Activated naive CD4-positive, alpha-beta T cell treated with anti-CD3 and anti-CD28 coated beads for 36 hours (primary cell): Measurements from ENCODE around the gene HTR2C. TPM values are rescaled to one million over a fixed set of nuclear protein-coding genes. Genes with fewer than 3 reads are reported as not detected.
A peak's percentile ranks its signal among the peaks of the same experiment; 100 is the strongest.
"Not testable (repeated sequence)": the region's sequence is repeated elsewhere in the genome, so short reads cannot be mapped to it uniquely, and the experiment has no call there.

Experiments
- CTCF ChIA-PET: fragments of 350-600 bp; sonication (Branson Sonifier 250); formaldehyde crosslinking; loops from one replicate; lab custom pipeline; 2021; ENCODE audit warnings: antibody characterized with exemption; lab: Charles Lee
- DNase-seq: peaks from one replicate; pipeline ENCODE4 v3.0.0-alpha.2; 2020
- H3K27ac Mint-ChIP-seq: one replicate; pipeline ENCODE4 v1.8.0; 2021; ENCODE audit warnings: mild to moderate bottlenecking, mixed read lengths
- H3K27me3 Mint-ChIP-seq: one replicate; pipeline ENCODE4 v1.8.0; 2021; ENCODE audit warnings: low read depth, mixed read lengths
- H3K36me3 Mint-ChIP-seq: one replicate; pipeline ENCODE4 v1.8.0; 2021; ENCODE audit warnings: low read depth, mixed read lengths
- H3K4me1 Mint-ChIP-seq: one replicate; pipeline ENCODE4 v1.8.0; 2021; ENCODE audit warnings: low read depth, mixed read lengths
- H3K4me3 Mint-ChIP-seq: one replicate; pipeline ENCODE4 v1.8.0; 2021; ENCODE audit warnings: mild to moderate bottlenecking, moderate library complexity, mixed read lengths
- H3K9me3 Mint-ChIP-seq: one replicate; pipeline ENCODE4 v1.8.0; 2021; ENCODE audit warnings: mixed read lengths
- intact Hi-C: fragments of 100-400 bp; cut with micrococcal nuclease; formaldehyde crosslinking; loops from one replicate; pipeline ENCODE4 v1.15.1; 2023
- total RNA-seq, 2 experiments: library from RNA; stranded (reverse); gene quantifications; one replicate each; pipeline ENCODE4 v1.2.3, GENCODE V29; 2021

HTR2C gene
- total RNA-seq, 2 experiments from 2014 or later, result not detected

- H3K27ac Mint-ChIP-seq, result no peak overlapping the region
- no peak overlapping the region for H3K4me3 Mint-ChIP-seq
- CTCF ChIA-PET, result interaction anchor here (1.4 kb wide), 1 partner anchor 10 kb away, joined by 3 read pairs; no protein-coding TSS in a partner anchor
- peak; percentile 16 for DNase-seq
- H3K27me3 Mint-ChIP-seq, result no peaks in the 10 kb centered on the region
- no peaks in the 10 kb centered on the region for H3K4me1 Mint-ChIP-seq
- H3K9me3 Mint-ChIP-seq, result no peaks in the 10 kb centered on the region
- intact Hi-C loops, result loop anchor here (2.0 kb wide), 2 partner anchors 536 to 1032 kb away; no protein-coding TSS in a partner anchor
- H3K36me3 Mint-ChIP-seq, result no peaks in the 10 kb centered on the region
These were observed 27.2 kb downstream of the HTR2C start for GRCh38 chrX:114611018-114611619.

GRCh38 chrX:114615765-114616164 is 31.9 kb downstream of the HTR2C start:
- intact Hi-C loops, result no loop called here
- Mint-ChIP-seq H3K27me3 (no peaks in the 10 kb centered on the region), H3K36me3 (no peaks in the 10 kb centered on the region), H3K4me3 (no peak overlapping the region), H3K4me1 (no peaks in the 10 kb centered on the region), H3K9me3 (no peaks in the 10 kb centered on the region), H3K27ac (no peak overlapping the region)
- CTCF ChIA-PET, result no interaction called here
- DNase-seq, result no peak

GRCh38 chrX:114619874-114620273 is 36.0 kb downstream of the HTR2C start:
- H3K27me3 Mint-ChIP-seq, result no peaks in the 10 kb centered on the region
- H3K36me3 Mint-ChIP-seq, result no peaks in the 10 kb centered on the region
- CTCF ChIA-PET, result no interaction called here
- no peak overlapping the region for H3K27ac Mint-ChIP-seq
- no peak overlapping the region for H3K4me3 Mint-ChIP-seq
- no peaks in the 10 kb centered on the region for H3K4me1 Mint-ChIP-seq
- DNase-seq, result no peak
- intact Hi-C loops, result no loop called here
- peaks cover 3% of the 10 kb centered on the region for H3K9me3 Mint-ChIP-seq

GRCh38 chrX:114626323-114626722 is 42.4 kb downstream of the HTR2C start:
- no peak overlapping the region for H3K27ac Mint-ChIP-seq
- intact Hi-C loops, result no loop called here
- no peak for DNase-seq
- peaks cover 3% of the 10 kb centered on the region for H3K9me3 Mint-ChIP-seq
- no peaks in the 10 kb centered on the region for H3K36me3 Mint-ChIP-seq
- CTCF ChIA-PET, result no interaction called here
- no peaks in the 10 kb centered on the region for H3K27me3 Mint-ChIP-seq
- no peaks in the 10 kb centered on the region for H3K4me1 Mint-ChIP-seq
- H3K4me3 Mint-ChIP-seq, result no peak overlapping the region

GRCh38 chrX:114635986-114636385 is 52.1 kb downstream of the HTR2C start:
- Mint-ChIP-seq H3K27ac (no peak overlapping the region), H3K36me3 (no peaks in the 10 kb centered on the region), H3K9me3 (peaks cover 1% of the 10 kb centered on the region), H3K27me3 (no peaks in the 10 kb centered on the region), H3K4me3 (no peak overlapping the region), H3K4me1 (no peaks in the 10 kb centered on the region)
- intact Hi-C loops, result no loop called here
- CTCF ChIA-PET, result no interaction called here
- no peak for DNase-seq

- no peaks in the 10 kb centered on the region for H3K4me1 Mint-ChIP-seq
- intact Hi-C loops, result no loop called here
These were observed 66.5 kb downstream of the HTR2C start for GRCh38 chrX:114650351-114650750.

GRCh38 chrX:114675365-114675764 is 91.5 kb downstream of the HTR2C start:
- Mint-ChIP-seq H3K4me3 (no peak overlapping the region), H3K4me1 (no peaks in the 10 kb centered on the region), H3K27me3 (no peaks in the 10 kb centered on the region), H3K9me3 (no peaks in the 10 kb centered on the region), H3K27ac (no peak overlapping the region), H3K36me3 (no peaks in the 10 kb centered on the region)
- DNase-seq, result no peak
- CTCF ChIA-PET, result no interaction called here
- intact Hi-C loops, result no loop called here

More at GRCh38 chrX:114650351-114650750, 66.5 kb downstream of the HTR2C start:
- Mint-ChIP-seq H3K36me3 (no peaks in the 10 kb centered on the region), H3K4me3 (no peak overlapping the region), H3K9me3 (peaks cover 2% of the 10 kb centered on the region), H3K27ac (no peak overlapping the region), H3K27me3 (no peaks in the 10 kb centered on the region)
- DNase-seq, result no peak
- CTCF ChIA-PET, result no interaction called here

- DNase-seq, H3K4me1 Mint-ChIP-seq, H3K4me3 Mint-ChIP-seq, CTCF ChIA-PET, H3K27me3 Mint-ChIP-seq, H3K36me3 Mint-ChIP-seq, H3K27ac Mint-ChIP-seq, intact Hi-C loops, H3K9me3 Mint-ChIP-seq: not testable (repeated sequence)
These were observed 116.6 kb downstream of the HTR2C start for GRCh38 chrX:114700533-114700932.

- Mint-ChIP-seq H3K4me1 (no peaks in the 10 kb centered on the region), H3K9me3 (no peaks in the 10 kb centered on the region), H3K27me3 (no peaks in the 10 kb centered on the region), H3K27ac (no peak overlapping the region), H3K36me3 (no peaks in the 10 kb centered on the region), H3K4me3 (no peak overlapping the region)
- CTCF ChIA-PET, result no interaction called here
- intact Hi-C loops, result no loop called here
- no peak for DNase-seq
These were observed 125.5 kb downstream of the HTR2C start for GRCh38 chrX:114709406-114709805.

GRCh38 chrX:114710571-114710970 is 126.7 kb downstream of the HTR2C start:
- no peaks in the 10 kb centered on the region for H3K4me1 Mint-ChIP-seq
- H3K36me3 Mint-ChIP-seq, result no peaks in the 10 kb centered on the region
- no peaks in the 10 kb centered on the region for H3K27me3 Mint-ChIP-seq
- intact Hi-C loops, result no loop called here
- no peak overlapping the region for H3K4me3 Mint-ChIP-seq
- CTCF ChIA-PET, result no interaction called here
- H3K27ac Mint-ChIP-seq, result no peak overlapping the region
- DNase-seq, result no peak
- no peaks in the 10 kb centered on the region for H3K9me3 Mint-ChIP-seq

GRCh38 chrX:114712466-114712865 is 128.6 kb downstream of the HTR2C start:
- intact Hi-C loops, result no loop called here
- Mint-ChIP-seq H3K9me3 (no peaks in the 10 kb centered on the region), H3K27me3 (no peaks in the 10 kb centered on the region), H3K4me3 (no peak overlapping the region), H3K27ac (no peak overlapping the region), H3K4me1 (no peaks in the 10 kb centered on the region), H3K36me3 (no peaks in the 10 kb centered on the region)
- no peak for DNase-seq
- CTCF ChIA-PET, result no interaction called here

GRCh38 chrX:114715096-114715495 is 131.2 kb downstream of the HTR2C start:
- H3K27me3 Mint-ChIP-seq, result no peaks in the 10 kb centered on the region
- no peak for DNase-seq
- no peaks in the 10 kb centered on the region for H3K4me1 Mint-ChIP-seq
- H3K4me3 Mint-ChIP-seq, result no peak overlapping the region
- no peaks in the 10 kb centered on the region for H3K9me3 Mint-ChIP-seq
- H3K27ac Mint-ChIP-seq, result no peak overlapping the region
- intact Hi-C loops, result no loop called here
- CTCF ChIA-PET, result no interaction called here
- no peaks in the 10 kb centered on the region for H3K36me3 Mint-ChIP-seq

- CTCF ChIA-PET, result no interaction called here
- no peaks in the 10 kb centered on the region for H3K9me3 Mint-ChIP-seq
- DNase-seq, result no peak
- no peak overlapping the region for H3K4me3 Mint-ChIP-seq
- H3K27me3 Mint-ChIP-seq, result no peaks in the 10 kb centered on the region
- no peaks in the 10 kb centered on the region for H3K4me1 Mint-ChIP-seq
- intact Hi-C loops, result no loop called here
- no peak overlapping the region for H3K27ac Mint-ChIP-seq
- H3K36me3 Mint-ChIP-seq, result no peaks in the 10 kb centered on the region
These were observed 134.0 kb downstream of the HTR2C start for GRCh38 chrX:114717921-114718320.
